Peyer's patch (tissue), 4 donors: ENCODE results near the gene ACOT7. TPM values are rescaled to one million over a fixed set of nuclear protein-coding genes. Genes with fewer than 3 reads are reported as not detected.
"Not testable (repeated sequence)": the region's sequence is repeated elsewhere in the genome, so short reads cannot be mapped to it uniquely, and the experiment has no call there.

ENCODE experiments used
- DNase-seq, 3 donors: peaks; one replicate each; pipeline ENCODE4 v3.0.0-alpha.2; 2017 to 2019
- H3K27ac ChIP-seq, 4 donors: fragments of 200-600 bp; sonication (generic); one replicate each; pipeline ENCODE4 v1.5.1; 2016 to 2019
- H3K27me3 ChIP-seq, 2 donors: fragments of 200-600 bp; sonication (generic); one replicate each; pipeline ENCODE4 v1.5.1; 2019
- H3K36me3 ChIP-seq, 3 donors: fragments of 200-600 bp; sonication (generic); one replicate each; pipeline ENCODE4 v1.5.1; 2016 to 2019
- H3K4me1 ChIP-seq, 4 donors: fragments of 200-600 bp; sonication (generic); one replicate each; pipeline ENCODE4 v1.5.1; 2016 to 2019
- H3K4me3 ChIP-seq, 4 donors: fragments of 200-600 bp; sonication (generic); 1 replicate in 3 of 4; 2 replicates in 1 of 4; pipeline ENCODE4 v1.5.1; 2016 to 2019; ENCODE audit warnings: mild to moderate bottlenecking in 1 of 4
- H3K9me3 ChIP-seq, 4 donors: fragments of 200-600 bp; sonication (generic); one replicate each; pipeline ENCODE4 v1.5.1; 2016 to 2019; ENCODE audit warnings: mild to moderate bottlenecking in 1 of 4
- POLR2A ChIP-seq, 2 donors: fragments of 450-650 bp; IDR thresholded peaks; one replicate each; pipeline ENCODE4 v1.5.1; 2017; ENCODE audit warnings: antibody characterized with exemption in 2 of 2, mild to moderate bottlenecking in 2 of 2, moderate library complexity in 2 of 2
- total RNA-seq, 4 donors: library from RNA; depleted of rRNA; stranded (reverse); fragments of >200 nt; gene quantifications; one replicate each; pipeline ENCODE4 v1.1.0, GENCODE V29; 2016
- TF ChIP-seq, protein P1 (sequence below), 6 experiments: fragments of 450-650 bp in 4 of 6; fragments of 200-600 bp in 2 of 6; sonication (generic) in 1 of 6; IDR thresholded peaks; one replicate each; pipeline ENCODE4 v1.5.1; 2017 to 2019; ENCODE audit warnings: antibody characterized with exemption in 6 of 6, mild to moderate bottlenecking in 3 of 6, moderate library complexity in 1 of 6

The ACOT7 gene
- total RNA-seq, 4 donors from 2014 or later, result 38.4 to 93.2 (median 67.1) TPM

DNA sequence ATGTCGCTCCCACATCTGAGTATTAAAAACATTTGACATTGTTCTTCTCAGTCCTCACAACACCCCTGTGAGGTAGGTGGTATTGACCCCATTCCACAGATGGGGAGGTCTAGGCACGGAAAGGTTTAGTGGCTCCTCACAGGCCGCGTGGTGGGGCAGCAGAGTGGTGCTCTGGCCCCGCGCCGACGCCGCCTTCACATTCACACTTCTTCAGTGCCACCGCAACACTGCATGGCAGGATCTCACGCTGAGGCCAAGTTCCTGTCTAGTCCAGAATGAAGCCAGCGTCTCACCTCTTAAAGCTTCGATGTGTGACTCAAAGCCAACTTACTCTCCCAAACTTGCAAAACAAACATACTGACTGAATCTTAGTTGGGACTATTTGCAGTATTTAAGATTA, 169.9 kb downstream of the ACOT7 start:
- DNase-seq, result no peak
- Histone ChIP-seq H3K9me3 (no peaks in the 10 kb centered on the region), H3K27me3 (no peaks in the 10 kb centered on the region), H3K4me1 (no peaks in the 10 kb centered on the region), H3K36me3 (peaks cover 0 to 55% (median 0%) of the 10 kb centered on the region in 3 donors), H3K4me3 (no peak overlapping the region), H3K27ac (no peak overlapping the region)
- TF ChIP-seq, protein P1, sequence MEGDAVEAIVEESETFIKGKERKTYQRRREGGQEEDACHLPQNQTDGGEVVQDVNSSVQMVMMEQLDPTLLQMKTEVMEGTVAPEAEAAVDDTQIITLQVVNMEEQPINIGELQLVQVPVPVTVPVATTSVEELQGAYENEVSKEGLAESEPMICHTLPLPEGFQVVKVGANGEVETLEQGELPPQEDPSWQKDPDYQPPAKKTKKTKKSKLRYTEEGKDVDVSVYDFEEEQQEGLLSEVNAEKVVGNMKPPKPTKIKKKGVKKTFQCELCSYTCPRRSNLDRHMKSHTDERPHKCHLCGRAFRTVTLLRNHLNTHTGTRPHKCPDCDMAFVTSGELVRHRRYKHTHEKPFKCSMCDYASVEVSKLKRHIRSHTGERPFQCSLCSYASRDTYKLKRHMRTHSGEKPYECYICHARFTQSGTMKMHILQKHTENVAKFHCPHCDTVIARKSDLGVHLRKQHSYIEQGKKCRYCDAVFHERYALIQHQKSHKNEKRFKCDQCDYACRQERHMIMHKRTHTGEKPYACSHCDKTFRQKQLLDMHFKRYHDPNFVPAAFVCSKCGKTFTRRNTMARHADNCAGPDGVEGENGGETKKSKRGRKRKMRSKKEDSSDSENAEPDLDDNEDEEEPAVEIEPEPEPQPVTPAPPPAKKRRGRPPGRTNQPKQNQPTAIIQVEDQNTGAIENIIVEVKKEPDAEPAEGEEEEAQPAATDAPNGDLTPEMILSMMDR (IDR thresholded peaks at IDR 0.05), result no peak
- no peak for TF ChIP-seq POLR2A (IDR thresholded peaks at IDR 0.05)

DNA sequence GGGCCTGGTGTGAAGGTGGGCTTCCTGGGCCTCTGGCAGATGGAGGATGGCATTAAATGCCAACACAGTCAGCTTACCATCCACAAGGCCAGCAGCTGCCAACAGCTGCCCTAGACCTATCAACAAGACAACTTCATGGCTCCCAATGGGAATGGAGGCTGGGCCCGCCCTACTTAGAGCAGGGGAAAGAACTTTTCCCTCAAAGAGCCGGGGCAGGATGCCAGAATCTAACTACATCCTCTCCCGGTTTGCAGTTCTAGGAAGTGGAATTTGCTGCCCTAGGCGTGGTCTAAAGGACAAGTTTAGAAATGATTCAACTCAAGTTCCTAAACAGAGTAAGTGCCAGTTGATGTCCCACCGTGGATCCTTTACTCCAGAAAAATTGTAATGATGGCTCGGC, 170.9 kb downstream of the ACOT7 start:
- peaks cover 0 to 45% (median 0%) of the 10 kb centered on the region in 3 donors for H3K36me3 ChIP-seq
- H3K4me3 ChIP-seq, result no peak overlapping the region
- no peaks in the 10 kb centered on the region for H3K9me3 ChIP-seq
- TF ChIP-seq, protein P1 (IDR thresholded peaks at IDR 0.05), result no peak
- TF ChIP-seq POLR2A (IDR thresholded peaks at IDR 0.05), result no peak
- peak overlapping the region in 1 of 4 donors; percentile 38 for H3K27ac ChIP-seq
- no peaks in the 10 kb centered on the region for H3K4me1 ChIP-seq
- peak in 1 of 3 donors; percentile 46 for DNase-seq
- H3K27me3 ChIP-seq, result no peaks in the 10 kb centered on the region

DNA sequence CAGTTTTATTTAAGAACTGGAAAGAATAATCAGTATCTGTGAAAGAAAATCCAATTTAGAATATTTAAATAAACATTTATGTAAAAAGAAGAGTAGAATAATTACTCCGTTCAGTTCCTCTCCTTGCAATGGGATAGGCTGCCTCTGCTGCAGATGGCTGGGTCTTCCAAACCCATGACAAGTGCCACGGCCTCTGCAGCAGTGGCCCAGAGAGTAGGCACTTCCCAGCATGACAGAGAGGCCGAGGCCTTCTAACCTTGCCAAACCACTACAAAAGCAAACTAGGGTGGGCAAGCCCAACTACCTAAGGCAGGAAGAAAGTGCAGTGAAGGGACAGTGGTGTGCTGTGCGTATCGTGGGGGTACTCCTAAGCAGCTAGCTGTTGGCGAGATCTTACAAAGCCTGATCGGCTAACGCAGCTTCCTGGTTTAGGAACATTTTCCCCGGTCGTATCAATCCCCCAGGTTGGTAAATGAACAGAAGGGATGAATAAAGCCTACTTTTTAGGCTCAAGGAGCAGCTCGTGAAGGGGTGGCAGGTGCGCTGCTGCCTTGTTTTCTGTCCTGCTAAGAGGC, 172.3 kb downstream of the ACOT7 start:
- no peak overlapping the region for H3K4me3 ChIP-seq
- H3K9me3 ChIP-seq, result no peaks in the 10 kb centered on the region
- TF ChIP-seq POLR2A (IDR thresholded peaks at IDR 0.05), result no peak
- TF ChIP-seq, protein P1 (IDR thresholded peaks at IDR 0.05), result no peak
- H3K4me1 ChIP-seq, result no peaks in the 10 kb centered on the region
- H3K36me3 ChIP-seq, result peaks cover 0 to 33% (median 0%) of the 10 kb centered on the region in 3 donors
- DNase-seq, result no peak
- no peaks in the 10 kb centered on the region for H3K27me3 ChIP-seq
- no peak overlapping the region for H3K27ac ChIP-seq

DNA sequence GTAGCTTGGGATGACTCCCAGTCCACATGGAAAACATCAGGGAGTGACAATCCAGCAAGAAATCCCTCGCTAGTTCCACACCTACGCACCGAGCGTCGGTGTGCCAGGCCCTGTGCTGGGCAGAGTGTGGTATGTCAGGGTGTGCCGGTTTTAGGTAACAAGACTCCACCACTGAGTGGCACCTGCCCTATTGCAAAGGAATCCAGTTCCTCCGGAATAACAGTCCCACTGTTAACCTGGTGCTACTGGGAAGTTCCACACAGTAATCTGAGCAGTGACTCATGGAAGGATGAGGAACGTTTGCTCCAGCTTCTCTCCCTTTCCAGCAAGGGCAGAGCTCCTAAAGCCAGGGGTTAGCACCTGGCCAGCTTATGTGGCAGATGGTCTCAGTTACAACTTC, 173.3 kb downstream of the ACOT7 start:
- H3K36me3 ChIP-seq, result peaks cover 0 to 25% (median 0%) of the 10 kb centered on the region in 3 donors
- no peak overlapping the region for H3K27ac ChIP-seq
- no peaks in the 10 kb centered on the region for H3K4me1 ChIP-seq
- TF ChIP-seq, protein P1 (IDR thresholded peaks at IDR 0.05), result no peak
- TF ChIP-seq POLR2A (IDR thresholded peaks at IDR 0.05), result no peak
- DNase-seq, result no peak
- H3K27me3 ChIP-seq, result no peaks in the 10 kb centered on the region
- H3K4me3 ChIP-seq, result no peak overlapping the region
- no peaks in the 10 kb centered on the region for H3K9me3 ChIP-seq

DNA sequence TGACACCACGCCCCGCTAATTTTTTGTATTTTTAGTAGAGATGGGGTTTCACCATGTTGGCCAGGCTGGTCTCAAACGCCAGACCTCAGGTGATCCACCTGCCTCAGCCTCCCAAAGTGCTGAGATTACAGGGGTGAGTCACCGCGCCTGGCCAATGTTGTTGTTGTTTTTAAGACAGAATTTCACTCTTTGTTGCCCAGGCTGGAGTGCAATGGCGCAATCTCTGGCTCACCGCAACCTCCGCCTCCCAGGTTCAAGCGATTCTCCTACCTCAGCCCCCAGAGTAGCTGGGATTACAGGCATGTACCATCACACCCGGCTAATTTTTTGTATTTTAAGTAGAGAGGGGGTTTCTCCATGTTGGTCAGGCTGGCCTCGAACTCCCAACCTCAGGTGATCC, 173.9 kb downstream of the ACOT7 start:
- H3K27ac ChIP-seq, DNase-seq, H3K9me3 ChIP-seq, H3K4me1 ChIP-seq, H3K4me3 ChIP-seq, H3K27me3 ChIP-seq: not testable (repeated sequence)
- peaks cover 0 to 20% (median 0%) of the 10 kb centered on the region in 3 donors for H3K36me3 ChIP-seq

DNA sequence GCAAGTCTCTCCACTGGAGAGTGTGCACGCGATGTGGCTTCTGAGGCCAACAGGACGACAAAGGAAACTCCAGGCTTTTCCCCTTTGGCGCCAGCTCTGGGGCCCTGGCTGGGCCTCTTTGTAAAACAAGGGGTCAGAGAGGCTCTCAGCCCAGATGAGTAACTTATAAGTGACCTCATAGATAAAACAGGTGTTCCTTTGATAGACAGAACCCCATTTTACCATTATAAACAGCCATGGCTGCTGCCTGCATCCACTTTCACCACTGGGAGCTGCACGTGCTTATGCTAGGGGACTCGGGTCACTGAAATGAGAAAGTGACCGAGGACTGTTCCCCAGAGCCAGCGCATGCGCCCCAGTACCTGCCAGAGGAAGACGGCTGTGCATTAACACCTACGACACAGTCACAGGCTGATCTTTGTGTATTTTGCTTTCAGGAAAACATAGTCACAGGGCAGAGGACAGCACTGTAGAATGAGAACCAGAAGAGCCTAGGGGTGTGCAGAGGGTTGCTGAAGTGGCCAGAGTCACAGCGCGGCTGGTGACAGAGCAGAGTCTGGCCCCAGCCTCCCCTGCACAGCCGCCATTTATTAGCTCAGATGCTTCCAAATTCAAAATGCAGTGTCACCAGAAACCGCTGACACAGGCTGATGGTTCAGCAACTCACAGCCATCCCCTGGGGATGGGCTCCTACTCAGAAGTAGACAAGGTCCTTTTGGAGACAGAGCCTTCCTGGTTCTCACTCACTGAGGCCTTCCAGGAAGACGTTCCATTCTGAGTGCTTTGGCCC, 175.0 kb downstream of the ACOT7 start:
- Histone ChIP-seq H3K27ac (no peak overlapping the region), H3K4me1 (no peaks in the 10 kb centered on the region), H3K9me3 (no peaks in the 10 kb centered on the region), H3K4me3 (no peak overlapping the region), H3K36me3 (peaks cover 0 to 9% (median 0%) of the 10 kb centered on the region in 3 donors), H3K27me3 (no peaks in the 10 kb centered on the region)
- no peak for DNase-seq
- TF ChIP-seq POLR2A (IDR thresholded peaks at IDR 0.05), result no peak
- TF ChIP-seq, protein P1 (IDR thresholded peaks at IDR 0.05), result no peak
